Measurements from ENCODE around the gene FCAMR. TPM values are rescaled to one million over a fixed set of nuclear protein-coding genes. Genes with fewer than 3 reads are reported as not detected.

The FCAMR gene
- total RNA-seq, 1 donor from 2014 or later = not detected

DNA sequence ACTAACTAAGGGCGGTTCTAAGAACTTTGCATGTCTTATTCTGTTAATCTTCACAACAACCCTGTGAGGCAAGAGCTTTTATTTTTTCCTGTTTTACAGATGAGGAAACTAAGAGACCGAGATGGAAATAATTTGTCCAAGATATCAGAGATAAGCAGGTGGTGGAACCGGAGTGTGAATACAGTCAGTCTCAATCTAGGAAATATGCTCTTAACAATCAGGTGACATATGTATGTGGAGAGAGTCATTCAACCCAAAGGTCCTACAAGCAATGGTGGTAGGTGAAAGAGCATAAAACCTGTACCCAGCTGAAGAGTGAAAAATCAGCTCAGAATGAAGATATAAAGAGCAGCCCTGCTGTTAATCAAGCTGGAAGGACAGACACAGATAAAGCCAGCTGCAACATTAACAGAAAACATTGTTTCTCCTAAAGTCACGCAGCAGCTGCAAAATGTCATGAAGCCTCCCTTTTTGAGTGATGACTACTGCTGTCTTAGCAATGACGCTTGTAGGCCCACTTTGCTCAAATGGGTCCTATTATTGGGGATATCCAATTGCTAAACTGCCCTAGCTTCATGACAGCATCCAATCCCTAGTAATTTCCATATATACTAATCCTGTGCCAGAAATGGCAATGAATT, 30.5 kb upstream of the FCAMR start:
- no peak for DNase-seq (ENCODE audit: low read depth)

DNA sequence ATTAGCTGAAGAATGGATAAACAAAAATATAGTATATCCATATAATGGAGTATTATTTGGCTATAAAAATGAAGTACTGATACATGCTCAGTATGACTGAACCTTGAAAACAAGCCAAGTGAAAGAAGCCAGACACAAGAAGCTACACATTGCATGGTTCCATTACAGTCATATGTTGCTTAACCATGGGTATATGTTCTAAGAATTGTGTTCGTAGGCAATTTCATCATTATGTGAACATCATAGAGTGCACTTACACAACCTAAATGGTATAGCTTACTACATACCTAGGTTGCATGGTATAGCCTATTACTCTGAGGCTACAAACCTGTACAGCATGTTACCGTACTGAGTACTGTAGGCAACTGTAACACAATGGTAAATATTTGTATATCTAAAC, 28.6 kb upstream of the FCAMR start:
- DNase-seq (ENCODE audit: low read depth) = no peak

DNA sequence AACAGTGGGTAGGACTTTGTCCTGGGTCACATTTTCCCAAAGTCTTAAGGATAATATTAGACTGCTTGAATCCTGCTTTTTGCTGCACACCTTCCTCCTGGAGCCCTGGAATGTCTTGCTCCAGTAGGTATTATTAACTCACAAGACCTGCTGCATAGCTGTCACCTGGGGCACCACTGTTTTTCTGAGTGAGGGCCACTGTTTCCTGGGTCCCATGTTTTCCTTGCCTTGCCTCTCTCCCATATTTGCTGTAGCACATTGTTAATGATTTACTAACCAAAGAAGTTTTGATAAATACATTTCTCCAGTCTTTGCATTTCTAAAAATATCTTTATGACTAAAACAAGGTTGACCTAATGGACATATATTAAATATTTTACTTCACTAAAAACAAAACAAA, 22.5 kb upstream of the FCAMR start:
- no peak for DNase-seq (ENCODE audit: low read depth)

DNA sequence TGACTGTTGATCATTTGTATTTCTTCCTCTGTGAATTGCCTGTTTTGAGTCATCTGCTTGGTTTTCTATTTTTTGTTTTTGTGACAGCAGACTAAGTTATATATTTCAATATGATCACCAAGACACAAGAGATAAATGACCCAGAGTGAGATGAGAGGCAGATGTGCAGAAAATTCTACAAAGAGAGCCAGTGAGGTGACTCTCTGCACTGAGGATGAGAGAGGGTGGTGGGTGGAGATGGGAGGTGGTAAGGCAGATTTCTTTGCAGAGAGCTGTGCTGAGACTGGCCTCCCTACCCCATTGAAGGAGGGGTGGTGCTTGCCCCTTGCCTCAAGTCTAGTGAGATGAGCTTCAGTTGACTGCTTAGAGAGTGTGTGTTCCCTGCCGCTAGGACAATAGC, 17.6 kb upstream of the FCAMR start:
- no peak for DNase-seq (ENCODE audit: low read depth)

DNA sequence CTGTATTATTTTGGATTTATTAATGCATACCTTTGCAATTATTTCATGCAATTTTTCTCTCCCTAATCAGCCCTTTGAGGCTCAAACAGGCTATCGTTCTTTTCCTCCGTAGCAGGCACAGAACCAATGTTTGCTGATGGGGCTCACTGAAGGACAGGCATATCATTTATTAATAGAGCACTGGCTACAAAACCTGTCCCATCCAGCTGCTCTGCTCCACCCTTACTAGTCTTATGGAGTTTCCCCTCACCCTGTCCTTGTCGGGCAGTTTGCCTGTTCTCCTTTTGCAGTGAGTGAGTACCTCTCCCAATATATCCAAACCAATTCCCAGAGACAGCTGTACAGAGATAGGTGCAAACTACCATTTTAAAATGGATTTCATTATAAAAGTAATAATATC, 16.6 kb upstream of the FCAMR start:
- peak; percentile 47 for DNase-seq (ENCODE audit: low read depth)

DNA sequence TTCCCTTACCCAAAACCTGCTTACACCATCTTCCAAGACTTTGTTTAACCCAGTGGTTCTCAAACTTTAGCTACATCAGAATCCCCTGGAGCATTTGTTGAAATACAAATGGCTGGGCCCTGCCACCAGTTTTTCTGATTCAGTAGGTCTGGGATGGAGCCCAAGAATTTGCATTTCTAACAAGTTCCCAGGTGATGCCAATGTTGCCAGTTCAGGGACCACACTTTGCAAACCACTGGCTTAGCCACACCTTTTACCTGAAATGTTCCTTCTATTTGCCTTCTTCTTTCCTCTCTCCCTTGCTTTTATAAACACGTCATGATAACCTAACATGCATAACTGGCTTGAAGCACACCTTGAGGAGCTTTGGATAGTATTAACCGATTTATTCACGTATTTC, 16.1 kb upstream of the FCAMR start:
- DNase-seq (ENCODE audit: low read depth) = no peak

DNA sequence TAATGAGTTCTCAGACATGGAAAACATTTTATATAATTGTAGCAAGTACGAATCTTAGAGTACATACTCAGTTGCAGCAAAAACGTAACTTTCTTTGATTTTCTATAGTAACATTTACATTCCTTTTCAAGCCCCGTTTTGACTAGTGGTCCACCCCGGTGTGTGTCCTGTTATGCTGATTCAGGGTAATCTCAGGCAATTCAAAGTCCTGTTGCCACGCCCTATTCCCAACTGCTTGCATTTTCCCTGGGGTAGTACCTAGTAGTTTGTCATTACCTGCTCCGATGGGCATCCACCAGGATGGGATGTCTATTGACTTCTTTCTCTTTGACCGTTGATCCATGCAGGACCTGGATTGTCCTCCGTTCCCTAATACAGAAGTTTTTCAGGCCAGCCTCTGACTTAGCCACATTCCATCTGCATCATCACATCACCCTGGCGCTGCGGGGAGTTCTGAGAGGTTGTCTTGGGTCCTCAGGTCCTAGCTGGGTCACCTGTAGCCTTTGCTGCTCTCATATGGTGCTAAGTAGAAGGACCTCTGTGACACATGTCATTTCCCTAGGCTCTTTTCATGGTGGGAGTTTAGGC, 15.0 kb upstream of the FCAMR start:
- no peak for DNase-seq (ENCODE audit: low read depth)

DNA sequence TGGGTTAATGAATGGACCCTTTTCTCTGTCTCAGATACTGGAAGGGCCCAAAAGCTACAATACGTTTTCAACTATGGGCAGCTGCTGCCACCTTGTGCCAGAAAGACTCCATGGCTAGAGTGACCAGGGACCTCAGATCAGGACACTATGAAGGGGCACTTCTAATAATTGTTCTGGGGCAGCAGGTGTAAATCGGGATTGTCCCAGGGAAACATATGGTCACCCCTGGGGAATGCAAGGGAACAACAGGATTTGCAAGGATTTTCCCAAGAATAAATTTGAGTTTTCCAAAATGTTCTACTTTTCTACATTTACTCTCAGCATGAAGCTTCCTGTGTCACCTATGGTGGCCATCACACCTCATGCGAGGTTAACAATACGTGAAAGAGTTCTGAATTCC, 12.0 kb upstream of the FCAMR start:
- peak; percentile 64 for DNase-seq (ENCODE audit: low read depth)

DNA sequence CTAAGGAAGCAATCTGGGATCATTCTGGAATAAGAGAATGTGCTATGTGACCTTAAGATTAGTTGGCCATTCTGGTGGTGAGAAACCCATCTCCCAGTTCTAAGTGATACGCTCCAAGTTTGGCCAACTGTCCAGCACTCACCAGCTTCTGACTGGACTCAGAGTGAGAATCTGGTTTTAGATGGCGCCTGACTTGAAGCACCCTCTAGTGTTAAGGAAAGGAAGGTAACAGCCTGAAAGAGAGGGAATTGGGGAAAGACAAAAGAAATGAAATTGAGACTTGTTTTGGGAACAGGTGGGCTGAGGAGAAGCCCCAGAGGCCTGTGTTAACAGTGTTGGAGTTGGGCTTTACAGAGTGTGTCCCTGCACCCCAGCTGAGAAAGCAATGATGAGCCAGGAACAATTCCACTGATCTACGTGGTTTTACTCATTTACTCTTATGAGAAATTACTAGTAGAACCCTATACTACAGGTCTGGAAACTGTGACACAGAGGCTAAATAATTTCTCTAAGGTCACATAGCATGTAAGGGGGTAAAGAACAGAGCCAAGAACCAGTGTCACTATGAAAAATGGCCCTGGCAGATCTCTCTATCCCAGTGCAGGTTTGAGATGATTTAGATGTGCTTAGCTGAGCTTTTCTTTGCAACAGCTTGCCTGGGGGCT, 9.3 kb upstream of the FCAMR start:
- DNase-seq (ENCODE audit: low read depth) = peak; percentile 35

DNA sequence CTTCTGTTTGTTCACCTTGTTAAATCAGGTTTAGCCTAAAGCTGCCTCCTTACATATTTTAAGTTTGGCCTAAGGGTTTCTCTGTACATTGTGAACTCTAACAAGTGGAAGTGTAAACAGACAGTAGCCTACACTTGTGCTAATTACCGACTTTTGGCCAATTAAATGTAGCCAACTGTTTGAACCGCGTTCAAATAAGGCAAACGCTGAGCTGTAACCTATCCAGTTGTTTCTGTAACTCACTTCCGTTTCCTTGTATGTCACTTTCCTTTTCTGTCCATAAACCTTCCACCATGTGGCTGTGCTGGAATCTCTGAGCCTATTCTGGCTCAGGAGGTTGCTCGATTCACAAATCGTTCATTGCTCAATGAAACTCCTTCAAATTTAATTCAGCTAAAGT, 8.0 kb upstream of the FCAMR start:
- DNase-seq (ENCODE audit: low read depth) = no peak

DNA sequence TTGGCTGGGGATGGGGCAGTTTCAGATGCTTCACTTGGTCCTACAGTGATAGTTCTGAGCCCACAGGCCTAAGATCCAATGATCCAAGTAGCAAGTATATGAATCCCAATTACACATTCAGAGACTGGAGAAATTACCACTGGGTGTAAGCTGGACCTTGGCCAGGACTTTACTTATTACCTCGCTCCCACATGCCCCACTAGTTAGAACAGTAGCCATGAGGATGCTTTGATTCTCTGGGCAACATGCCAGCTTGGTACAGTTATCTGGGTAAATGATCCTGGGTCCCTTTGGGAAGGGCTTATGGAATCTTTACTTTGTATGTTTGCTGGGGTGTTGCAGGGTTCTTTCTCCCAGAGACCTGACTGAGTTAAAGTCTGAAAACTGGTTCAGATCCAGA, 5.0 kb upstream of the FCAMR start:
- no peak for DNase-seq (ENCODE audit: low read depth)

DNA sequence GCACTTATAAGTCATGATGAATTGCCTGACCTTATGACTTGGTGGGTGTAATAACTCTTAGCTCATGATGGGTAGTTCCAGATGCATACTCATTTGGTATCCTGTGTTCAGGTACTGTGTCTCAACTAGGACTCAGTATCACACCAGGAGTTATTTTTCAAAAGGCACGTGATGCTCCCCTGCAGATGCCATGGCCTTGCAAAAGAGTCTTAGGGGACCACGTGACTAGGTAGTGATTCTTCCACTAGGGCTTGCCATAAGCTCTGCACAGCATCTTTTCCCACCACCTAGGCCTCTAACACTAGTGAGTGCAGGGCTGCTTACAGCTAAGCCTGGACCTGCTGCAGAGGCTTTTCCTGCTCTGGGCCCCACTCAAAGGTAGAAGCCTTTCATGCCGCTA, 3.9 kb upstream of the FCAMR start:
- no peak for DNase-seq (ENCODE audit: low read depth)

DNA sequence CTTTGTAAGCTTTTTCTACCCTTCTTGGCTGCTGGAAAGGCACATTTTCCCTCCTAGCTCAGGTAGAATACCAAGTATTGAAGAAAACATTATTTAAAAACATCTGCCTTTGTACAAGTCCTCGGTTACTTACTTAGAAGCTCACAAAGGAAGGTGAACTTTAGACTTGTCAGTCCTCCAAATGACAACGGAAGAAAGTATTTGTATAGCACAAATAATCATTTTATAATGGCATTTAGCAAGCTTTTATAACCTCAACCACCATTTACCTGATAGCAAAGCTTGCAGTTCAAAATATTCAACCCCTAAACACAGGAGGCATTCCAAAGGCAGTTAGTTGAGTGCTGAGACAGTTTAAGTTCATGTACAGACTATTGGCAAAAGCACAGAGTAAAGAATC, 2.5 kb upstream of the FCAMR start:
- DNase-seq (ENCODE audit: low read depth) = no peak

DNA sequence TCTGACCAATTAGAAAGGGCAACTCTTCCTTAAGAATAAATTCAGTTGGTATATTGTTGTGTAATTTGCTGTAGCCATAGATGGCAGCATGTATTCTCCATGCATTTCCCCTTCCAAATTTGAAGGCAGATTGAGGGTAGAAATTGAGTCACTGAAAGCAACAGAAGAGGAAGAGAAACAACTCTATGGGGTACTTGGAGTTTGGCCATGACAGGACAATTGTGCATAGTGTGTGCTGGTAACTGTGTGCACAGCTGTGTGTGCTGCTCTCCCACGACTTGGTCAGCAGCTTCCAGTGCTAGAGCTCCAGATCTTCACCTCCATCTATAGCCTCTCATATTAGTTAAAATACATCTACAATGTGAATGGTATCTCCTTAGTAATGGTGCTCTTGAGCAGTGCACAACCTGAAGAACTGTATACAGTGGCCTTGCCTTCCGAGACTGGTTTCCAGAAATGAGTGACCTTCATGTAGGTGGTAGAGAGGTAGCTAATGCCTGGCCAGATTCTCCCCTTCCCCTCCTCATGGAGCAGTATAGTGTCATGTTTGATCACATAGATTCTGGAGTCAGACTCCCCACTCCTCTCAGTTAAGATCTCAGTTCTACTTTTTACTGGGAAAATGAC, 882 bp upstream of the FCAMR start:
- no peak for DNase-seq (ENCODE audit: low read depth)

DNA sequence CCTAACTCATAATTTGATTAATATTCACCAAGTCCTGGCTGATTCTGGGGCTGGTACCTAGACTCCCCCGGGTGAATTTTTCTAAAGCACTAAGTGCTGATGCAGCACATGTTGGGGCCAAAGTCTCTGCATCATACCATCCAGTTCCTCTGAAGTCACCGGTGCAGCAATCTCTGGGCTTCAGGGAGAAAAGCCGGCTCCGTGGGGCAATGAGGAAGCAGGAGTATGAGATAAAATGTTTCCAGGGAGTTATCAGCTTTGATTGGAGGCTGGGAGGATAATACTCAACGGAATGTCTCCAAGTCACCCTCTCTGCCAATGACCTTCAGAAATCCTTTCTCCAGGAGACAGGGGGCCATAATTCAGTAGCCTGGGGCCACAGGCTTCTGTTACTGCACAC, 1.2 kb downstream of the FCAMR start:
- no peak for DNase-seq (ENCODE audit: low read depth)

DNA sequence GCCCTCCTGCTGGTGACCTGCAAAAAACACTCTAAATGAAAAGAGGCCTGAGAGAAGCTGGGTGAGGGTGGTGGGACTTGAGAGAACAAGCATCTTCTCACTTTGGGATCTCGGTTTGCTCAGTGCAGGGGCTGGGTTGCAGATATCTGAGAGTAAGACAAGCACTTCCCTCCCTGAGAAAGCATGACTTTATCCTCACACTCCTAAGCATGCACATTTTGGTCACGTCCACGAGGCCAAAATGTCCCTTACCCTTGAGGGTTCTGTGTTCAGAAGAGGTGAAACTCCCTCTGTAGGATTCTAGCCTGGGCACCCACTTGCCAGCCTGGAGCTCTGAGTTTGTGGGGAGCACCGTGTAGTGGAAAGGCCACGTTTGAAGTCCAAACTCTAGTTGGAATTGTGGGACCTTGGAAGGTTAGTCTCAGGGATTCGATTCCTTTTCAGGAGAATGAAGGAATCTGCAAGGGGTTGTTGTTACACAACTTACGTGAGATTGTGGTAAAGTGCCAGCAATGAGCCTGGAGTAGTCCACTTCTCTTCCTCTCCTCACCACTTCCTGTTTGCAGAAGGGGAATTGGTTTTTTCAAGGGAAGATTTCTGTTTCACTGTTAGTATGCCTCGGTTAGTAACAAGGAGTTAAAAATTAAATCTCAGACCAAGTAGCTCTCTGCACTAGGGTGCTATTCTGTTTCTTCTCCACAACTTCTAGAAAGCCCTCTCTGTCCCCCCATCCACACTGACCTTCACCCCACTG, 3.0 kb downstream of the FCAMR start:
- no peak for DNase-seq (ENCODE audit: low read depth)

DNA sequence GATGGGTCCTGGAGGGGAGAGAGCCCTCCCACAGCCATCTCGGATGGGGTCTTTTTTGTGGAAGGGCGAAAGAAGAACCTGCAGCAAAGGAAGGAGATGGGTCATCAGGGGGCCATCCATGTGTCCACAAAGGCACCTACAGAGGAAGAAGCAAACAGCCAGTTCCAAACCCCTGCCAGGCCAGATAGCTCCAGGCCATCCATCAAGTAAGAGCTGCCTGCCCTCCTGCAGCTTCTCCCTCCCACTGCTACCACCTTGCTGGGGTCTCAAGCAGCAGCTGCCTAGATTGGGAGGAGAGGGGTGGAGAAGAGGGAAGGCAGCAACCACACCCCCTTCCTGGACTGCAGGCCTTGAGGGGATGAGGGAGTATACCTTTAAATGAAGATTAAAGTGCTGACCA, 4.5 kb downstream of the FCAMR start:
- DNase-seq (ENCODE audit: low read depth) = no peak

DNA sequence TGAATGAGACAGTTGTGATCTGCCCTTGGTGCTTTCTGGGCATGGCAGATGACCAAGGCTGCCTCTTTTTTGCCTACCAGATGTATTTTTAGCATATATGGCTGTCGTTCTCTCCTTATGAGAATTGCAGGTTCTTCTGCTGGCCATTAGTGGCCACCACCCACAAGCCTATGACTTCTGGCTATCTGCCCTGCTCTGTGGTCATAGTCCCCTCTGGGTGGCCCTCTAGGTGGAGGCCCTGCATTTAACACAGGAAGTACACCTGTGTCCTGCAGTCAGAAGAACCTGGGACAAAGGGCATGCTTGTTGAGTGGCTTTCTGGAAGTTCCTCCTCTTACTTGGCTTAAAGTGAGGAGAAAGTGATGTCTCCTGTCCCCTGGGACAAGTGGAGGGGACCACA, 6.5 kb downstream of the FCAMR start:
- DNase-seq (ENCODE audit: low read depth) = no peak

DNA sequence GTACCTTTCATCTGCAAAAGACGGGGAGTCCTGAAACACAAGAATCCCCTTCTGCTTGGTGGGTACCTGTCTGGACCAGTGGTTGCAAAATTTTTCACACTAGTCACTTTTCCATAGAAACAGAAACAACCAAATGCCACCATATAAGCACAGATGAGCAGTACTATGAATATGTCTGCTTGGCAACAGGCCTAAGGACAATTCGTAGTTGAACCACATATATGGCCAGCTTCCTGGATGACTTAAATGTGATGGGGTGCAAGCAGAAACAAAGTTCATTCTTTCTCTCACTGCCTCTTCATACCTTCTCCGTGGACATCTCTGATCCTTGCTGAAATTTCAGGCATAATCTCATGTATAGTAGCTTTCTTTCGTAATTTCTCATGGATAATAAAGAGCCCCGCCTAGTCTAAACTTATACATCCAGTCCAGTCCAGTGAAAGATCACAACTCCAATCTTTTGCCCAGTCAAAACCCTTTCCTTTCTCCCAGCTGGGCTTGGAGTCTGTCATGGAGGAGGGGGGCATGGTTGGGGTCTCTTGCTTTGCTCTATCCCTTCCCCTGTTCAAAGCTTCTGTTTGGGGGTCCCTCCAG, 7.0 kb downstream of the FCAMR start:
- DNase-seq (ENCODE audit: low read depth) = no peak

DNA sequence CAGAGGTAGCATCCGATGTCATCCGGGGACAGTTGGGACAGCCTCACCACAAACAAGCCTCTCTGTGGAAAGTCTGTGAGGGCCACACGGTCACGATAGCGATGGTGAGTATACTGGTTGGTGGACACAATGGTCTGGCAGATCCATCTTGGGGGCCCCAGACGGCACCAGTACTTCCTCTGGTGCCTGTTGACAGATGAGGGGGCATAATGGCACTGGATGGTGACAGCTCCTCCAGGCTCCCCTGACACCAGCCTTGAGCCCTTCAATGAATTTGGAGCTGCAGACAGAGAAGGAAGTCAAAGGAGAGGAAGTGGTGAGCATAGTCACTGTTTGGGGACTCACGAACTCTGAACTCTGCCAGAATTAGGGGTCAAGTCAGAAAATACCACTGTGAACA, 8.0 kb downstream of the FCAMR start:
- DNase-seq (ENCODE audit: low read depth) = no peak

DNA sequence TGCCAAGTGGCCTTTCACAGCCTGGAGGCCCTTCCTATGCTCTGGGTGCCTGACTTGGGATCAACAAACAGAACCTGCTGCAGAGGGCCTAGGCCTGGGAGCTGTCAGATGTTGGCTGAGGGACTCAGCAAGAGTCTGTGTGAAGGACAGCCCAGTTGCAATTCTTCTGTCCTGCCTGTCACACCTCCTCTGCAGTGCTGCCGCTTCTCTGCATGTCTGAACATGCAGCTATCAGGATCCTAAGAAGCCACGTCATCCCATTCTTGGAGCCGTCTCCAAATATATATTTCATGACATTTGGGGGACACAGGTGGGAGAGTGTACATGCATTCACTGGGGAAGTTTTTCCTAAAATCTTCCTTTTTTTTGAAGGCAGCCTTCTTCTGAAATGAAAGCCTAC, 8.6 kb downstream of the FCAMR start:
- DNase-seq (ENCODE audit: low read depth) = no peak
